SU-DHL-6 (cell line): ENCODE measurements around the gene CENPS.

Experiments used
- H2AFZ ChIP-seq: fragments of 200-600 bp; sonication (generic); 2 replicates; pipeline ENCODE4 v1.6.1; 2014; ENCODE audit warnings: low read depth, mild to moderate bottlenecking, moderate library complexity, mixed read lengths, antibody characterized with exemption, low read length; ENCODE audit not compliant: severe bottlenecking
- H3F3A ChIP-seq: fragments of 200-600 bp; shearing (Covaris generic); 2 replicates; pipeline ENCODE4 v1.6.0; 2016; ENCODE audit warnings: antibody characterized with exemption, mild to moderate bottlenecking; ENCODE audit not compliant: insufficient read depth
- H3K27ac ChIP-seq: fragments of 200-600 bp; sonication (generic); 2 replicates; pipeline ENCODE4 v1.5.1; 2016; ENCODE audit warnings: low read depth, mild to moderate bottlenecking, low read length, moderate library complexity, mixed read lengths
- H3K27me3 ChIP-seq: fragments of 200-600 bp; sonication (generic), shearing (Covaris generic); 2 replicates; pipeline ENCODE4 v1.6.0; 2014; ENCODE audit warnings: mild to moderate bottlenecking, low read length
- H3K36me3 ChIP-seq: fragments of 200-600 bp; sonication (generic); 2 replicates; pipeline ENCODE4 v1.6.1; 2014; ENCODE audit warnings: mild to moderate bottlenecking, low read length, mixed read lengths
- H3K4me2 ChIP-seq: fragments of 300-600, 200-600 bp; shearing (Covaris generic), sonication (generic); 2 replicates; pipeline ENCODE4 v1.6.0; 2014; ENCODE audit warnings: low read length, low read depth, mild to moderate bottlenecking; ENCODE audit not compliant: poor library complexity, severe bottlenecking
- H3K4me3 ChIP-seq: fragments of 200-600 bp; sonication (generic); 2 replicates; pipeline ENCODE4 v1.5.1; 2014; ENCODE audit warnings: antibody characterized with exemption, low read length, mild to moderate bottlenecking, mixed read lengths; ENCODE audit not compliant: insufficient read depth, poor library complexity, severe bottlenecking
- H3K79me2 ChIP-seq: fragments of 200-600 bp; sonication (generic); 2 replicates; pipeline ENCODE4 v1.6.1; 2014; ENCODE audit warnings: mild to moderate bottlenecking, low read length, moderate library complexity; ENCODE audit not compliant: insufficient read depth
- H3K9ac ChIP-seq: fragments of 200-600 bp; sonication (generic); 2 replicates; pipeline ENCODE4 v1.7.0; 2014; ENCODE audit warnings: mild to moderate bottlenecking, low read length
- H3K9me2 ChIP-seq: fragments of 200-600 bp; sonication (generic); replicated peaks from 2 replicates; pipeline ENCODE4 v1.6.1; 2014; ENCODE audit warnings: low read length; ENCODE audit not compliant: insufficient read depth
- H3K9me3 ChIP-seq: fragments of 200-600 bp; sonication (generic); 2 replicates; pipeline ENCODE4 v1.6.1; 2014; ENCODE audit warnings: low read length, mixed read lengths; ENCODE audit not compliant: insufficient read depth
- H4K20me1 ChIP-seq: fragments of 200-600 bp; sonication (generic); 2 replicates; pipeline ENCODE4 v1.6.1; 2014; ENCODE audit warnings: low read depth, mild to moderate bottlenecking, antibody characterized with exemption, low read length, moderate library complexity, mixed read lengths
- EZH2phosphoT487 ChIP-seq: fragments of 200-600 bp; sonication (generic), shearing (Covaris generic); conservative IDR thresholded peaks from 2 replicates; pipeline ENCODE4 v1.6.1; 2018; ENCODE audit warnings: mild to moderate bottlenecking, antibody characterized with exemption, low read length, moderate library complexity, mixed read lengths
- TF ChIP-seq, protein P1 (sequence below): fragments of 200-600 bp; sonication (generic); IDR thresholded peaks from one replicate; pipeline ENCODE4 v1.5.1; 2017; ENCODE audit warnings: antibody characterized with exemption, mild to moderate bottlenecking, low read length, moderate library complexity; ENCODE audit not compliant: insufficient read depth, poor library complexity, severe bottlenecking

CENPS gene

DNA sequence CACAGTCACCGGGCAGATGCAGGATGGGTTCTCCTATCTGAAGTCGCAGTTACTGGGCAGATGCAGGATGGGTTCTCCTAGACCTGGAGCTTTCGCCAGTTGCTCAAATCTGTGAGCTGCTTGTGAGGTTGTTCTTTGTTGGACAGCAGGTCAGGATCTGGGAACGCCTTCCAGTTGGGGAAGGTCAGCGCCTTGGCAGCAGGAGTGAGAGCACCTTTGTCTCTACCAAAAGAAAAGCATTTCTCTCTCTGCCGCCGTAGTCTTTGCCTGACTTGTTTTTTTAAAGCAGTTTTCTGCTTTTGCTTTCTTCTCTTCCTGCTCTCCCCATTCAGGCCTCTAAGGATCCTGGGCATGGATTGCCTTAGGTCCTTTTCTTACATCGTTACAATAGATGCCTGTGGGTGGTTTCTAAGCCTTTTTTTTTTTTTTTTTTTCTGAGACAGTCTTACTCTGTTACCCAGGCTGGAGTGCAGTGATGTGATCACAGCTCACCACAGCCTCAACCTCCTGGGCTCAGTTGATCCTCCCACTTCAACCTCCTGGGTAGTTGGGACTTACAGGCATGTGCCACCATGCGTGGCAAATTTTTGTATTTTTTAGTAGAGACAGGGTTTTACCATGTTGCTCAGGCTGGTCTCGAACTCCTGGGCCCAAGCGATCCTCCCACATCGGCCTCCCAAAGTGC lies 60.2 kb downstream of the CENPS start:
- no peak overlapping the region for H3K27ac ChIP-seq
- H3F3A ChIP-seq = no peaks in the 10 kb centered on the region
- no peak overlapping the region for H3K4me3 ChIP-seq
- no peaks in the 10 kb centered on the region for H3K9me2 ChIP-seq
- H3K9ac ChIP-seq = no peak overlapping the region
- H4K20me1 ChIP-seq = no peaks in the 10 kb centered on the region
- peaks cover 66% of the 10 kb centered on the region for H3K79me2 ChIP-seq
- no peaks in the 10 kb centered on the region for H3K27me3 ChIP-seq
- TF ChIP-seq, protein P1, sequence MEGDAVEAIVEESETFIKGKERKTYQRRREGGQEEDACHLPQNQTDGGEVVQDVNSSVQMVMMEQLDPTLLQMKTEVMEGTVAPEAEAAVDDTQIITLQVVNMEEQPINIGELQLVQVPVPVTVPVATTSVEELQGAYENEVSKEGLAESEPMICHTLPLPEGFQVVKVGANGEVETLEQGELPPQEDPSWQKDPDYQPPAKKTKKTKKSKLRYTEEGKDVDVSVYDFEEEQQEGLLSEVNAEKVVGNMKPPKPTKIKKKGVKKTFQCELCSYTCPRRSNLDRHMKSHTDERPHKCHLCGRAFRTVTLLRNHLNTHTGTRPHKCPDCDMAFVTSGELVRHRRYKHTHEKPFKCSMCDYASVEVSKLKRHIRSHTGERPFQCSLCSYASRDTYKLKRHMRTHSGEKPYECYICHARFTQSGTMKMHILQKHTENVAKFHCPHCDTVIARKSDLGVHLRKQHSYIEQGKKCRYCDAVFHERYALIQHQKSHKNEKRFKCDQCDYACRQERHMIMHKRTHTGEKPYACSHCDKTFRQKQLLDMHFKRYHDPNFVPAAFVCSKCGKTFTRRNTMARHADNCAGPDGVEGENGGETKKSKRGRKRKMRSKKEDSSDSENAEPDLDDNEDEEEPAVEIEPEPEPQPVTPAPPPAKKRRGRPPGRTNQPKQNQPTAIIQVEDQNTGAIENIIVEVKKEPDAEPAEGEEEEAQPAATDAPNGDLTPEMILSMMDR = no peak
- TF ChIP-seq EZH2phosphoT487 = no peak
- H2AFZ ChIP-seq = no peak overlapping the region
- H3K4me2 ChIP-seq = no peak overlapping the region
- H3K36me3 ChIP-seq = no peaks in the 10 kb centered on the region
- no peaks in the 10 kb centered on the region for H3K9me3 ChIP-seq
